NCI-H1092 treated with DMSO at 0.1 percent for 48 hours (cell line): Measurements from ENCODE around the gene WDR90.

Experiments
- DNase-seq: peaks from one replicate; lab custom pipeline; 2025; lab: John Stamatoyannopoulos, UW

WDR90 gene

DNA sequence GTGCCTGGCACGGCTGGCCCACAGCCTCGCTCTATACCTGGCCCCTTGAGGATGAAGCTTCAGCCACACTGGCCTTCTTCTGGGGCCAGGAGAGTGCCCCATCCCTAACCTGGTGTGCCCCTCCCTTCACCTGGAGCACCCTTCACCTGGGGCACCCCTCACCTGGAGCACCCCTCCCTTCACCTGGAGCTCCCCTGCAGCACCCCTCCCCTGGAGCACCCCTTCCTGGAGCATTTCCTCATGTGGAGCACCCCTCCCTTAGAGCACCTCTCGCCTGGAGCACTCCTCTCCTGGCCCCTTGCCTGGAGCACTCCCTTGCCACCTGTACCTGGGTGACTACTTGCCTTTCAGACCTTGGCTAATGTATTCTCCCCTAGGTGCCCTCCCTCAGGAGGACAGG lies 58.9 kb downstream of the WDR90 start:
- no peak for DNase-seq

DNA sequence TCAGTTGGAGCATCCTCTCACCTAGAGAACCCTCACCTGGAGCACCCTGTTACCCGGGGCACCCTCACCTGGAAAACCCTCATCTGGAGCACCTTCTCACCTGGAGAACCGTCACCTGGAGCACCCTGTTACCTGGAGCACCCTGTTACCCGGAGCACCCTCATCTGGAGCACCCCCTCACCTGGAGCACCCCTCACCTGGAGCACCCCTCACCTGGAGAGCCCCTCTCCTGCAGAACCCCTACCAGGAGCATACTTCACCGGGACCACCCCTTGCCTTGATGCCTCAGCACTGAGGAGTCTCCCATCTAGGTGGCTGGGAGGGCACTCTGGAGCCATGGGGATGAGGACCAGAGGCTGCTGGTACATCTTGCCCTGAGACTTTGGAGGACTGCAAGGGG lies 59.8 kb downstream of the WDR90 start:
- DNase-seq: no peak

DNA sequence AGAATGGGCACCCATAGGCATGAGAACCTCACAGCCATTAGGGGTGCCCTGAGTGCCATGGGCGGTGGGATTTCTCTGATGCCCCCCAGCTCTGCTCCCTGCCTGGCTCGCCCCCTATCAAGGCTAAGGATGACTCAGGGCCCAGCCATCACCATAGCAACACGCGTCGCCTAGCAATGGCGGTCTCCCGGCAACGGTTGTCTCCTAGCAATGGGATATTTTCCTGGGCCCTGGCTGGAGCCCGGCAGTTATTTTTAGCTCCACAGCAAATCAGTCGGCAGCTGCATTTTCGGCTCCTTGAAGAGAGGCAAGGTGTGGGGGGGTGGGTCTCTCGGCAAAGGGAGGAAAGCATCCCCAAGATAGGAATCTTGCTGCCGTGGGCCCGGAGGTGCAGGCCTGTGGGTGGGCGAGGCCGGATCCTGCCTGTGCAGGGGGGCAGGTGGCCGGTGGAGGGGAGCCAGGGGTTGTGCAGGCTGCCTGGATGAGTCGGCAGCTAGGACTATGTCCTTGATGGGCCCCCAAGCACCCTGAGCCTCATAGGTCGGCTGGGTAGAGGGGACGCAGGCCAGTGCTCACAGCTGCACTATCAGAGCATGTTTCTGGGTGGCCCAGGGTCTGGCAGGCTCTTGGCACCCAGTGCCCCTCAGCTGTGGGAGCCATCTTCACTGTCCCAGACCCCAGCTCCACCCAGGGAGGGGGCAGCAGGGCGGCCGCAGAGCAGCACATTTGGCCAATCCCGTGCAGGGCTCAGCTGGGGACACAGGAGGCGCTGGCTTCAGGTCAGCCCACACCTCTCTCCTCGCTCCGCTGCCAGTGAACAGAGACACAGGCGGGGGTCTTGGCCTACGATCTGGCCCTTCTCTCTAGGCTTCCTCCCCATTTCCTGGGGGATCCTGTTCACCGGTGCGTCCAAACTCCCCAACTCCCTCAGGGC lies 60.7 kb downstream of the WDR90 start:
- DNase-seq: peak; percentile 81

GRCh38 chr16:710500-711075 lies 61.4 kb downstream of the WDR90 start:
- DNase-seq: no peak

GRCh38 chr16:711084-711483 lies 61.9 kb downstream of the WDR90 start:
- DNase-seq: no peak

DNA sequence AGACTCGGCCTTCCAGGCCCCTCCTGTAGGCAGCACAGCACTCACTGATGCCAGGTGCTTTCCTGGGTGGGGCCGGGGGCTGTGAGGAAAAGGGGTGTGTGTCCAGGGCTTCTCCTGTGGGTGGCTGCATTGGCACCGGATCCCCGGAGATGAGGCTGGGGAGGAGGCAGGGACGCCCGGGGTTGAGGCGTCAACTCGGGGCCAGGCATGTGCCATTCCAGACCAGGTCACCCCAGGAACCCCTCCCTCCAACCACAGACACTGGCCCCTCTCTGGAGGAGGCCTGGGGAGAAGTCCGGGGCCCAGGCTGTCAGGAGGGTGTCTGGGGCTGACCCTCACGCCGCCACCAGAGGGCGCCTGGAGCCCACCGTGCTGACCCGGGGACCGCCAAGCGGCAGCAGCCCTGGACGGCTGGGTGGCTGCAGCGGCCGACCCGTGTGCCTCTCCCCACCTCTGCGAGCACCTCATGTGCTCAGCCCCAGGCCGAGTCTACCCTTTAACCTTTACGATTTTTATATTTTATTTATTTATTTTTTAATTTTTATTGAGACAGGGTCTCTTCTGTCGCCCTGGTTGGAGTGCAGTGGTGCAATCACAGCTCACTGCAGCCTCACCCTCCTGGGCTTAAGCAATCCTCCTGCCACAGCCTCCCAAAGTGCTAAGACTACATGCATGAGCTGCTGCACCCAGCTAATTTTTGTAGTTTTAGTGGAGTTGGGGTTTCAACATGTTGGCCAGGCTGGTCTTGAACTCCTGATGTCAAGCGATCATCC lies 62.6 kb downstream of the WDR90 start:
- DNase-seq: peak; percentile 53

DNA sequence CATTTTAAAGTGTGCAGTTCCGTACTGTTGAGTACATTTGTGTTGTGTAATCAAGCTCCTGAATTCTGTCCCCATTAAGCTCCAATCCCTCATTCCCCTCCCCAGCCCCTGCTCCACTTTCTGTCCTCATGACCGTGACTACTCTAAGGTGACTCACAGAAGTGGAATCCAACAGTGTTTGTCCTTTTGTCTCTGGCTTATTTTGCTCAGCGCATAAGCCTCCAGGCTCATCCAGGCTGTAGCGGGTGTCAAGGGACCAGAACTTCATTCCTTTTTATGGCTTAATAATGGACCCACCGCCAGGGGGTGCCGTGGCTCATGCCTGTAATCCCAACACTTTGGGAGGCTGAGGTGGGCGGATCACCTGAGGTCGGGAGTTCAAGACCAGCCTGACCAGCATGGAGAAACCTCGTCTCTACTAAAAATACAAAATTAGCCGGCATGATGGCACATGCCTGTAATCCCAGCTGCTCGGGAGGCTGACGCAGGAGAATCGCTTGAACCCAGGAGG lies 63.6 kb downstream of the WDR90 start:
- peak; percentile 16 for DNase-seq

DNA sequence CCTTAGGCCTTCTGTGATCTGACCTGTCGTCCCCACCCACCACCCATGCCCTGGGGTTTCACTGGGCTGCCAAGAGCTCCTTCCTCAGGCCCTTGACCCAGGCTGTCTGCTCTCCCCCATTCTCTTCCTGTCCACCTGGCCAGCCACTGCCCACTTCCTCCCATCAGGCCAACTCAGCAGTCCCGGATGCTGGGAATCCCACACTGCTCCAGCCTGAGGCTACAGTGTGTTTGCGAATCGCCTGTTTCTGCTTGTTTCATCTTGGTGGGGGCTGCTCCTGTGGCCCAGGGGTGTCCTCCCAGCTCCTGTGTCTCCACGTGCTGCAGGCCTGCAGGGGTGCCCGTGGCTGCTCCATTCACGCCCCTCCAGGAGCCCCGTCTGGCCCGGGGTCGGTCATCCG lies 64.9 kb downstream of the WDR90 start:
- DNase-seq: no peak

GRCh38 chr16:714558-715476 lies 65.7 kb downstream of the WDR90 start, which contains the start of gene METRN:
METRN (plus strand) TSS chr16:715118; CDS start chr16:715290, 172 bp downstream.
- DNase-seq: peak; percentile 79

DNA sequence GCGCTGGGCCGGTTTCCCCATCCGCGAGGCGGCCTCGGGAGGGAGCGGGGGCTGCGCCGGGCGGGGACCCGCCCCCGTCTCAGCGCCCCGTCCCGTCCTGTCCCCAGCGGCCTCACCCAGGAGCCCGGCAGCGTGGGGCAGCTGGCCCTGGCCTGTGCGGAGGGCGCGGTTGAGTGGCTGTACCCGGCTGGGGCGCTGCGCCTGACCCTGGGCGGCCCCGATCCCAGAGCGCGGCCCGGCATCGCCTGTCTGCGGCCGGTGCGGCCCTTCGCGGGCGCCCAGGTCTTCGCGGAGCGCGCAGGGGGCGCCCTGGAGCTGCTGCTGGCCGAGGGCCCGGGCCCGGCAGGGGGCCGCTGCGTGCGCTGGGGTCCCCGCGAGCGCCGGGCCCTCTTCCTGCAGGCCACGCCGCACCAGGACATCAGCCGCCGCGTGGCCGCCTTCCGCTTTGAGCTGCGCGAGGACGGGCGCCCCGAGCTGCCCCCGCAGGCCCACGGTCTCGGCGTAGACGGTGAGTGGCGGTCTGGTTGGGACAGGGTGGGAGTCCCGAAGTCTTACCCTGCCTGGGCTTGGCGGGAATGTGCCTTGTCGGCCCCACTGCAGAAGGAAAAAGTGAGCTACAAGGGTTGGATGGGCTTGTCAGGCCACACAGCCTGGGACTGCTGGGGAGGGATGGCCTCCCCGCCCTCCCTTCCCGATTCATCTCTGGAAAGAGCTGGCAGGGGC lies 66.5 kb downstream of the WDR90 start:
- peak; percentile 26 for DNase-seq

- DNase-seq: peak; percentile 41
Observed at GRCh38 chr16:716200-716568, 67.0 kb downstream of the WDR90 start.

GRCh38 chr16:716768-717325 lies 67.7 kb downstream of the WDR90 start:
- no peak for DNase-seq
